HUES48 (cell line): ENCODE measurements around the gene PEAR1.
"Not testable (repeated sequence)": the region's sequence is repeated elsewhere in the genome, so short reads cannot be mapped to it uniquely, and the experiment has no call there.

ENCODE experiments used
- H3K27ac ChIP-seq: one replicate; pipeline ENCODE4 v1.7.0; 2013; ENCODE audit warnings: low read depth, low read length, inconsistent platforms
- H3K27me3 ChIP-seq: 2 replicates; pipeline ENCODE4 v1.6.1; 2013; ENCODE audit warnings: mild to moderate bottlenecking, low read length; ENCODE audit not compliant: control insufficient read depth, insufficient read depth
- H3K36me3 ChIP-seq: 2 replicates; pipeline ENCODE4 v1.6.1; 2013; ENCODE audit warnings: low read length; ENCODE audit not compliant: control insufficient read depth, insufficient read depth
- H3K4me1 ChIP-seq: 2 replicates; pipeline ENCODE4 v1.6.1; 2013; ENCODE audit warnings: mild to moderate bottlenecking, low read length; ENCODE audit not compliant: control insufficient read depth, insufficient read depth
- H3K4me3 ChIP-seq: 2 replicates; pipeline ENCODE4 v1.5.1; 2013; ENCODE audit warnings: mild to moderate bottlenecking, low read depth, low read length
- H3K9ac ChIP-seq: 2 replicates; pipeline ENCODE4 v1.6.1; 2013; ENCODE audit warnings: mild to moderate bottlenecking, low read depth, low read length, moderate library complexity
- H3K9me3 ChIP-seq: 2 replicates; pipeline ENCODE4 v1.6.1; 2013; ENCODE audit warnings: low read length; ENCODE audit not compliant: control insufficient read depth, insufficient read depth

The PEAR1 gene

GRCh38 chr1:156924478-156925153 lies 31.1 kb downstream of the PEAR1 start:
- peaks cover 100% of the 10 kb centered on the region for H3K27me3 ChIP-seq
- no peaks in the 10 kb centered on the region for H3K9me3 ChIP-seq
- H3K4me3 ChIP-seq, result peak overlapping the region; percentile 56
- H3K36me3 ChIP-seq, result no peaks in the 10 kb centered on the region
- H3K27ac ChIP-seq, result no peak overlapping the region
- no peak overlapping the region for H3K9ac ChIP-seq
- peaks cover 9% of the 10 kb centered on the region for H3K4me1 ChIP-seq

- no peaks in the 10 kb centered on the region for H3K9me3 ChIP-seq
- no peak overlapping the region for H3K9ac ChIP-seq
- no peaks in the 10 kb centered on the region for H3K36me3 ChIP-seq
- no peak overlapping the region for H3K27ac ChIP-seq
- H3K4me1 ChIP-seq, result peaks cover 9% of the 10 kb centered on the region
- peaks cover 94% of the 10 kb centered on the region for H3K27me3 ChIP-seq
- no peak overlapping the region for H3K4me3 ChIP-seq
These were observed 31.9 kb downstream of the PEAR1 start for GRCh38 chr1:156925154-156926010.

GRCh38 chr1:156926175-156926574 lies 32.7 kb downstream of the PEAR1 start:
- Histone ChIP-seq H3K4me1 (peaks cover 9% of the 10 kb centered on the region), H3K4me3 (no peak overlapping the region), H3K27me3 (peaks cover 88% of the 10 kb centered on the region), H3K9me3 (no peaks in the 10 kb centered on the region), H3K27ac (no peak overlapping the region), H3K36me3 (no peaks in the 10 kb centered on the region), H3K9ac (no peak overlapping the region)

- not testable (repeated sequence) for H3K36me3 ChIP-seq, H3K4me3 ChIP-seq, H3K27ac ChIP-seq, H3K4me1 ChIP-seq, H3K9me3 ChIP-seq, H3K9ac ChIP-seq
- H3K27me3 ChIP-seq, result peaks cover 83% of the 10 kb centered on the region
These were observed 33.2 kb downstream of the PEAR1 start for GRCh38 chr1:156926695-156927094.

- Histone ChIP-seq H3K9me3 (no peaks in the 10 kb centered on the region), H3K9ac (no peak overlapping the region), H3K27me3 (peaks cover 75% of the 10 kb centered on the region), H3K4me1 (peaks cover 9% of the 10 kb centered on the region), H3K27ac (no peak overlapping the region), H3K36me3 (no peaks in the 10 kb centered on the region), H3K4me3 (peak overlapping the region; percentile 66)
These were observed 33.9 kb downstream of the PEAR1 start for GRCh38 chr1:156927215-156928042.

- H3K9ac ChIP-seq, result no peak overlapping the region
- H3K36me3 ChIP-seq, result no peaks in the 10 kb centered on the region
- no peak overlapping the region for H3K27ac ChIP-seq
- H3K9me3 ChIP-seq, result no peaks in the 10 kb centered on the region
- peaks cover 5% of the 10 kb centered on the region for H3K4me1 ChIP-seq
- 0 out of 2 replicates have a peak overlapping the region, but pooled peaks have one; percentile 66 for H3K4me3 ChIP-seq
- H3K27me3 ChIP-seq, result peaks cover 68% of the 10 kb centered on the region
These were observed 34.6 kb downstream of the PEAR1 start for GRCh38 chr1:156928043-156928602.

- H3K27ac ChIP-seq, result no peak overlapping the region
- peaks cover 52% of the 10 kb centered on the region for H3K27me3 ChIP-seq
These were observed 36.2 kb downstream of the PEAR1 start for GRCh38 chr1:156929596-156930238.

GRCh38 chr1:156930483-156930882 lies 37.0 kb downstream of the PEAR1 start:
- peaks cover 6% of the 10 kb centered on the region; the same call in 1 of the 2 replicates for H3K4me1 ChIP-seq
- H3K4me3 ChIP-seq, result no peak overlapping the region
- no peak overlapping the region for H3K27ac ChIP-seq
- peaks cover 10% of the 10 kb centered on the region for H3K36me3 ChIP-seq
- peaks cover 45% of the 10 kb centered on the region for H3K27me3 ChIP-seq
- no peak overlapping the region for H3K9ac ChIP-seq
- H3K9me3 ChIP-seq, result no peaks in the 10 kb centered on the region

More at GRCh38 chr1:156929596-156930238, 36.2 kb downstream of the PEAR1 start:
- Histone ChIP-seq H3K9ac (no peak overlapping the region), H3K4me1 (peaks cover 6% of the 10 kb centered on the region; the same call in 1 of the 2 replicates), H3K4me3 (no peak overlapping the region), H3K36me3 (peaks cover 5% of the 10 kb centered on the region; the same call in 1 of the 2 replicates), H3K9me3 (no peaks in the 10 kb centered on the region)

- Histone ChIP-seq H3K27me3 (peaks cover 36% of the 10 kb centered on the region), H3K9ac (no peak overlapping the region), H3K4me1 (peaks cover 6% of the 10 kb centered on the region; the same call in 1 of the 2 replicates), H3K9me3 (no peaks in the 10 kb centered on the region), H3K27ac (no peak overlapping the region), H3K36me3 (peaks cover 17% of the 10 kb centered on the region), H3K4me3 (no peak overlapping the region)
These were observed 37.9 kb downstream of the PEAR1 start for GRCh38 chr1:156931211-156931952.
